GM18867 (cell line): ENCODE data around the gene TANGO6.
"Not testable (repeated sequence)": the region's sequence is repeated elsewhere in the genome, so short reads cannot be mapped to it uniquely, and the experiment has no call there.

Experiments
- ATAC-seq: cut with Tn5 transposase; IDR thresholded peaks from one replicate; pipeline ENCODE4 v1.9.1; 2021; ENCODE audit warnings: mild to moderate bottlenecking, moderate library complexity; ENCODE audit not compliant: unreplicated experiment

TANGO6 gene

GRCh38 chr16:68960910-68961309 is 117.6 kb downstream of the TANGO6 start:
- no peak for ATAC-seq

DNA sequence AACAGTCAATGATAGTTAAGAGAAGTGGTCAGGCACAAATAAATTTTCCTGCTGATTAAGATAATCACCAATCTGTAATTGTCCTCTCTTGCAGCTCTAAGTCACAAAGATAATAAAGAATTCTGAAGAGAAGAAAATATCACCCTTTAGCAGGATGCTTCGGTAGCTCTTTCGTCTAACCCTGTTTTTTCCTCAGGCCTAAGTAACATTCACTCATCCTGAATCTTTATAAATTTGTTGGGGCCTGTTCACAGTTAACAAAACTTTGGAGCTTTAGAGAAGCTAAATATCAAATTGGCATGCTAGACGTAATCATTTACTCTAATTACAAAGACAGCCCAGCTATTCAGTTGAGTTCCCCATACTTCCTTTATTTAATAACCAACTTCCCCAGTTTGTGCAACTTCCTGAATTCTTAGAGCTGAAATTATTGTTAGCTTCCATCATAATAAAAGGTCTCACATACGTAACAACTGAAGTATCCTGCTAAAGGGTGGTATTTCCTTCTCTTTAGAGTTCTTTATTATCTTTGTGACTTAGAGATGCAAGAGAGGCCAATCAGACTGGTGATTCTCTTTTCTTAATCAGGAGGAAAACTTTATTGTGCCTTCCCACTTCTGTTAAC is 118.6 kb downstream of the TANGO6 start:
- no peak for ATAC-seq

GRCh38 chr16:68969338-68969737 is 126.0 kb downstream of the TANGO6 start:
- no peak for ATAC-seq

GRCh38 chr16:68972013-68972412 is 128.7 kb downstream of the TANGO6 start:
- ATAC-seq: no peak

DNA sequence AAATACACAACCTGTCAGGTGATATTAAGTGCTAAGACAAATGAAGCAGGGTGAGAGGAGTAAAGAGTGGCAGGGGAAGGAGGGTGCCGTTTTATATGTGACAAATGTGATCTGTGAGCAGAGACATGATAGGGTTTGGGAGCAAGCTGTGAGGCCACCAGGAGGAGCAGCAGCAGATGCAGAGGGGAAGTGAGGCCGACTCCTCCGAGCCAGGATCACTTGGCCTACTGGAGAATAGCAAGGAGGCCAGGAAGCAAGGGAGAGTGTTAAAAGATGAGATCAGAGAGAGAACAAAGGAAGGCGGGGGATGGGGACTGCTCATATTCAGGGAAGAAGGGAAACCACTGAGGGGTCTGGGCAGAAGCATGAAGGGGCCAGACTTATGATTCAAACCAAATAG is 129.4 kb downstream of the TANGO6 start:
- no peak for ATAC-seq

GRCh38 chr16:68973611-68974120 is 130.3 kb downstream of the TANGO6 start:
- ATAC-seq: no peak

DNA sequence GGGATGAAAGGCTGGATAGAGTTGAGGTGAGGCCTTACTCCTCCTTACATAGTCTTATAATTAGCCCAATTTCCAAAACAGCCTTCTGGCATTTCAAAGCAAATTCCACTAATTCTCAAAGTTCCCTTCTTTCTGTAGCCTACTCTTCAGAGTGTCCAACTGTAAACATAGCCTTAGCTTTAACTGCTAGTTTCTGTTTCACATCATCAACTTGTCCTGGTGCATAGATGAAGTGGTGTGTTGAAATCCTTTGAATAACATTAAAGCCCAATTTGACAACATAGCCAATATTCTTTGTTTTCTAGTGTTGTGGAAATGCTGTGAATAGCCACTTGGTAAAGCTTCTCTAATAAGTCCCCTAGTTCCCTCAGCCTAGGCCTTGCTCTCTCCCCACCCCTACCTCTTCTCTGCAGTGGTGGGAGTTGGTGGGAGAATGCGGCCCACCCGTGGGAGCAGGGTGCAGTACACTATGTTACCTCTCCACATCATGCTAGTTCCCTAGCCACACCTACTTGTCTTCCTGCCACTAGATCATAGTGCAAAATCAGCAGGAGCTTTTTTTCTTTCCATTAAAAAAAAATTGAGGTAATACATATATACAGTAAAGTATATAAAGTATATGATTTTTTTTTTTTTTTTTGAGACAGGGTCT is 135.1 kb downstream of the TANGO6 start:
- no peak for ATAC-seq

DNA sequence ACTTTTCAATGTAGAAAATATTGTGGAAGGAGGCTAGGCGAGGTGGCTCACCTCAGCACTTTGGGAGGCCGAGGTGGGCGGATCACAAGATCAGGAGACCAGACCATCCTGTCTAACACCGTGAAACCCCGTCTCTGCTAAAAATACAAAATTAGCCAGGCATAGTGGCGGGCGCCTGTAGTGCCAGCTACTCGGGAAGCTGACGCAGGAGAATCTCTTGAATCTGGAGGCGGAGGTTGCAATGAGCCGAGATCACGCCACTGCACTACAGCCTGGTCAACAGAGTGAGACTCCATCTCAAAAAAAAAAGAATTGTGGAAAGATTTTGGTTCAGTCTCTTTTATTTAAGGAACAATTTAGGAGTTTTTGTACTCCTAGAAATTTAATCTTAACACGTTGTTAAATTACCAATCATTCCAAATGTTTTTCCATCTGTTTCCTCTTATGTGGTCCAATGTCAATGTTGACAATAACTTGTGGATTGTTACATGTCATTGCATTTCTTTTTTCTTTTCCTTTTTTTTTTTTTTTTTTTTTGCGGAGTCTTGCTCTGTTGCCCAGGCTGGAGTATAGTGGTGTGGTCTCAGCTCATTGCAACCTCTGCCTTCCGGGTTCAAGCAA is 137.5 kb downstream of the TANGO6 start:
- ATAC-seq: no peak

DNA sequence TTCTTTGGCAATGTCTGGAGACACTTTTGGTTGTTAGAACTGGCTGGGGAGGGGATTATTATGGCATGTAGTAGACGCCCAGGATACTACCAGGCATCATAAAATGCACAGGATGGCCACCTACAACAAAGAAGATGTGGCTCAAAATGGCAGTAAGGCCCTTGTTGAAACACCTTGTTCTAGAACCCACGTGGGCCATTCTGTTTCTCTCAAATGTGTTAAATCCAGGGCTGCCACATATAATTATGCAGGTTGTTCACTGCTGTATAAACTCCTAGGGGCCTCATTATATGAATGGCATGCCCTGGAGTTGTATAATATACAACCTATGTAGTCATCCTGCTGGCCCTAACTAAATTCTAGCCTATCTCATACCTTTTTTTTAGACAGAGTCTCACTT is 138.6 kb downstream of the TANGO6 start:
- no peak for ATAC-seq

- no peak for ATAC-seq
Measured at GRCh38 chr16:68984467-68984866, 141.1 kb downstream of the TANGO6 start.

- no peak for ATAC-seq
Measured at GRCh38 chr16:68985268-68985667, 141.9 kb downstream of the TANGO6 start.

- no peak for ATAC-seq
Measured at GRCh38 chr16:68985855-68986254, 142.5 kb downstream of the TANGO6 start.

- ATAC-seq: no peak
Measured at GRCh38 chr16:68987734-68988457, 144.6 kb downstream of the TANGO6 start.

GRCh38 chr16:68990172-68990845 is 147.0 kb downstream of the TANGO6 start:
- ATAC-seq: not testable (repeated sequence)

DNA sequence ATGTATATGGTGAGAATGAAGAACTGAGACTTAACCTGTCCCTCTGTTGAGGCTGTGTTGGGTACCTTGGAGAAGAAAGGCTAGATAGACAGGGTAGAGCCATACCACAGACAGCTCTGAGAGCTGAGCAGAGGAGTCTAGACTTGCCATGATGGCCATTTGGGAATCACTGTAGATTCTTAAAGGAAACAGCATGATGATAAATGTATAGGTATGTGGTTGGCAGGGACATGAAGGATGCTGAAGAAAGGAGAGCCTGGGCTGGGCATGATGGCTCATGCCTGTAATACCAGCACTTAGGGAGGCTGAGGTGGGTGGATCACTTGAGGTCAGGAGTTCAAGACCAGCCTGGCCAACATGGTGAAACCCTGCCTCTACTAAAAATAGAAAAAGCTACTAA is 147.7 kb downstream of the TANGO6 start:
- no peak for ATAC-seq

DNA sequence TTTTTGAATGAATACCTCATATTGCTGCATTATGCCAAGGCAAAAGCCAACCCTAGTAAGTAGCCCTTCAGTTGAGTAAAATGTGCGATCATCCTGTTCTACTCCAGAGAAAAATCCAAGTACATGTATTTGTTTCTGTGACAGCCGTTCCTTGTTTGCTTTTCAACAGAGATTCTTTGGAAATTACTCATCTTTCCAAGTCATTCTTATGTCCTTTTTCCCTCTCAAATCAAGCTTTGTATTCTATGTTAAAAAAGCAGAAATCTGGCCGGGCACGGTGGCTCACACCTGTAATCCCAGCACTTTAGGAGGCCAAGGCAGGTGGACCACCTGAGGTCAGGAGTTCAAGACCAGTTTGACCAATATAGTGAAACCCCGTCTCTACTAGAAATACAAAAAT is 149.2 kb downstream of the TANGO6 start:
- ATAC-seq: no peak

DNA sequence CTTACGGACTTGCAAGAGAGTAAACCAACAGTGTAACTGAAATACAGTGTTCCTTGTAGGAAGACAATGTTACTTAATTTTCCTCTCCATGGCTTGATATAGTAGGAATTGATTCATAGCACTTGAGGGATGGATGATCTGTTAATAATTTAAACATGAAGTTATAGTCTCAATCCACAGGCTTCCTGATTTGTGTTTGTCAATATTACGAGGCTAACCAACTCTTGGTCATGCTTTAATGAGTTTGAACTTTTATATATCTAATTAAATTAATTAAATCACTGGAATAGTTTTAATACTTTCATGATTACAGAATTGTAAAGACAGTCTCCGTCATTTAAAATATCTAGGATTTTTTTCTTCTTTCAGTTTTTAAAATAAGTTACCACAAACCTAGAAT is 150.1 kb downstream of the TANGO6 start:
- no peak for ATAC-seq

DNA sequence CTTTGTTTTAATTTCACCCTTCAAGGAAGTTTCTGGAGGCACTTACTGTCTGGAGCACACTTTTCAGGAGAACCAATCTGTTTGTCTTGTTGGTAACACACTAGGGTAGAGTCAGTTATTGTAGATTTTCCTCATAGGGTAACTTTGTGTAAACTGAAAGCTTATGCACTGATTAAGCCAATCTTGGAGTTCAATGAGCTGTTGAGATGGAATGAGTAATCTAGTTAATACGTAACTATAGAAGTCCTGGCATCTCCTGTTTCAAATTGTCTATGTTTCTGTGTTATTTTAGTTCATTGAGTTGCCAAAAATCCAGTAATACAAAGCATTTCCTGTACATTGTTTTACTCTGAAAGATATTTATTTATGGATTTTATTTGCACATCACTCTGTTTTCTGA is 150.6 kb downstream of the TANGO6 start:
- ATAC-seq: no peak

GRCh38 chr16:68994324-68994723 is 151.0 kb downstream of the TANGO6 start:
- no peak for ATAC-seq

- no peak for ATAC-seq
Measured at GRCh38 chr16:68995011-68995504, 151.7 kb downstream of the TANGO6 start.

DNA sequence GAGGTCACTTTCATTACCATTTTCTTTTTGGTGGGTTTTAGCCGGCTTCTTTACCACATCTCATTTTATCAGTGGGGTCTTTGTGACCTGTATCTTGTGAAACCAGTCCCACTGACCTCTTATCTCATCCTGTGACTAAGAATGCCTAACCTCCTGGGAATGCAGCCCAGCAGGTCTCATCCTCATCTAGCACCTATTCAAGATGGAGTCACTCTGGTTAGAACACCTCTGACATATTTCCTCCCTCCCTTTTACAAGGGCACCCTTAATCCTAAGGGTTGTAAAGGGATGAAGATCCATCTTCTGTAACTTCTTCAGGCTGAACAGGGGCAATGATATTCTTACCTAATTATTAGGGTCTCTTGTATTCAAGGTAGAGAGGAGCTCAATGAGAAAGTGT is 154.2 kb downstream of the TANGO6 start:
- no peak for ATAC-seq
